ENCODE measurements around the gene TPPP.

TPPP gene

DNA sequence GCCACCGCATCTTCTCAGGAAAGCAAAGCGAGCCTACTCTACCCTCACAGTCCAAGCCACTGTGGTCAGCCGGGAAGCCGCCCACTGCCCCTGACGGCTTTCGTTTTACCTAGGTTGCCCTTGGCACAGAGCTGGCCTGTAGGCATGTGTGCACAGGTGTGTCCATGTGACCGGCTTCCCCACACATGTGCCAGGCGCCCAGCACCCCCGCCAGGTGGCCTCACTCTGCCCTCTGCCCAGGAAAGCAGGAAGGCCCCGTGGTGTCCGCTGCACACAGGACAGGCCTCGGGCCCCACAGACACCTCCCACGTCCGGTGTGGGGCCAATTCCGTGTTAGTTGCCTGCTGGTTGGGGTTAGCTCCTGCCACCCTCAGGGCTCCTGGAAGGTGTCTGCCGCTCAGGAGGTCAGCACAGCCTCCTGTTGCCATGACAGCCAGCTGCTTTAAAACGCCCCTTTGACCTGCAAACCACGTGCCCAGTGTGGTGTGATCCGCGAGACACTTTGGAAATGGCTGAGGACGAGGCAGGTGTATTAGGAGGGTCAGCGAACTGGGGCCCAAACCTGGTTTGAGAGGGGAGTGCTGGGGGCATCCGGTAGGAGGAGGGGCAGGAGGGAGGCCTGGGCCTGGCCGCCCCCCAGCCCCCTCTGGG is 28.7 kb downstream of the TPPP start:
- DNase-seq = no peak

DNA sequence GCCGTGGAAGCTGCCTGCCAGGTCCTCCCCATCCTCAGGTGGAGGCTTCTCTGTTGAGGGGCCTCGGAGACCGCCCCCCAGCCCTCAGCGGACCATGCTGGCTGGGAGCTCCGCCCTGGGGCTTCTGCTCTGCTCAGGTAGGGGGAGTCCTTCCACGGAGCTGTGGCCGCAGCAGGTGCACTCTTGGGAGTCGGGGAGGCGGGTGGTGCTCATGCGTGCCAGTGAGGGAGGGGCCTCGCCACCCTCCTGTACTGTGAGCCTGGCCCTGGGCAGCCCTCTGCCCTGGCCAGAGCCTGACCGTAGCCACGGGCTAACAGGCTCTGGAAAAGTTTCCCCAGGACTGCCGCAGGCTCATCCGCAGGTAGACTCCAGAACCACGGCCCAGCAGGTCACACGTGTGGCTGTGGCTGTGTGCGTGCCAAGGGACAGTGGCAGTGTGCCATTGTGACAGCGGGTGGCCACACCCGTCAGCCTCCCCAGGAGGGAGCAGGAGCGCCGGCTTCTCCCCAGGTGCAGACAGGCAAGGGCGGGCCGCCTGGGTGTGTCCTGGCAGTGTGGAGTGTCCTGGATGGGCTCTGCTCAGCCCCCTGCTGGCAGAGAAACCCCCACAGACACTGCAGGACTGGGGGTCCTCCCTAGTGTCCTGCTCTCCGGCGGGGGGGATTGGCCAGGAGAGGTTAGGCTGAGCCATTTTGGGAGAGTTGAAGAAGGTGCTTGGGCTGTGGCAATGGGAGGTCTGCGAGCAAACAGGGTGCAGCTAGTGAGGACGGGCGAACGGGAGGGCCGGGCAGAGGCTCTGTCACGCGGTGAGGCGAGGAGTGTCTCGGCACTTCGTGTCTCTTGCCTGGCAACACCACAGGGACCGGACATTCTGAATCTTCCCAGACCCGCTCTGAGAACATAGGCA is 29.5 kb downstream of the TPPP start:
- no peak for DNase-seq

DNA sequence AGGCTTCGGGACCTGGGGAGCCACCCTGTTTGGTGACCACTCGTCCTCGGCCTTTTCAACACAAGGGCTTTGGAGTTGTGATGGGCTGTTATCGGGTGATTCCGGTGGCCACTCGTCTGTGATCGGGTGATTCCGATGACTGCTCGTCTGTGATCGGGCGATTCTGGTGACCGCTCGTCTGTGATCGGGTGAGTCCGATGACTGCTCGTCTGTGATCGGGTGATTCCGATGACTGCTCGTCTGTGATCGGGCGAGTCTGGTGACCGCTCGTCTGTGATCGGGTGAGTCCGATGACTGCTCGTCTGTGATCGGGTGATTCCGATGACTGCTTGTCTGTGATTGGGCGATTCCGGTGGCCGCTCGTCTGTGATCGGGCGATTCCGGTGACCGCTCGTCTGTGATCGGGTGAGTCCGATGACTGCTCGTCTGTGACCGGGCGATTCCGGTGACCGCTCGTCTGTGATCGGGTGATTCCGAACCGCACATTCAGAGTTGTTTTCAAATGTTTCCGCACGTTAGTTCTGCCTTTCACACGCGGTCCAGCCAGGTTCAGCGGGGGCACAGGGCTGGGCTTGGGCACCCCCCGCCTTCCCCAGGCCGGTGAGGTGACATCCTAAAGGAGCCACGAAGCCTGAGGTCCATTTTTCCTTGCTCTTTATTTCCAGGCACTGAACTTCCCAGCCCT is 30.3 kb downstream of the TPPP start:
- no peak for DNase-seq

DNA sequence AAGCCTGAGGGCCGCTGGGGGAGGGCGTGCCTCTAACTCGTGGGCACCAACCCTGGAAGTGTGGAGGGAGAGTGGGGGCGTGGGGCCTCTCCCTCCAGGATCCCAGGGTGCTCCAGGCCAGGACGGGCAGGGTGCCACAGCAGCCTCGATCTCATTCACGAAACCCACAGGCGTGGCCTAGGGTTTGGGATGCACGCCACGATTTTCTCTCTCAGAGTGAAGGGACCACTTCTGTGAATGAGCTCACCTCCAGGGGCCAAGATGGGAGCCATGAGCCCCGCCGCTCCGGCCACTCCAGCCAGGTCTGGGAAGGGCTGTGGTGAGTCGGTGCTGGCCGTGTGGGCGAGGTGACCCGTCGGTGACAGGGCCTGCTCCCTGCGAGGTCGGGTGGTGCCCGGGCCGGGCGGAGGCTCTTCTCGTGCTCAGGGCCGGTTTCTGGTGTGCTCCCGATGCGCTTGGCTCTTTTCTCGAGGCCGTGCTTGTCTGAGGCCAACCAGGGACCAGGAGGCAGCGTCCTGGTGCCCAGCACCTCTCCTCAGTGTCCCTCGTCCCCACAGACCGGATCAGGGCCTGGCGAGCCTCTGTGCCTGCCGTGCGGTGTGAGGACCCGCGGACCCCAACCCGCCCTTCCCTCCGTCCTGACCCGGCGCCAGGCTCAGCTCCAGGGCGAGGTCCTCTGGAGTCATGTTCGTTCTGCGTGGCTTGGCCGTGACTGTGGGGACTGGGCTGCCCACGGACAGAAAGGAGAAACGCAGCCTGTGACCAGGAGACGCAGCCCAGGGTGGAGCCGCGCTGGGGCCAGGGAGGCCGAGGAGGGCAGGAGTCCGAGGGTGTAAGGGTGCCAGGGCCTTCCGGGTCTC is 31.0 kb downstream of the TPPP start:
- DNase-seq = no peak

DNA sequence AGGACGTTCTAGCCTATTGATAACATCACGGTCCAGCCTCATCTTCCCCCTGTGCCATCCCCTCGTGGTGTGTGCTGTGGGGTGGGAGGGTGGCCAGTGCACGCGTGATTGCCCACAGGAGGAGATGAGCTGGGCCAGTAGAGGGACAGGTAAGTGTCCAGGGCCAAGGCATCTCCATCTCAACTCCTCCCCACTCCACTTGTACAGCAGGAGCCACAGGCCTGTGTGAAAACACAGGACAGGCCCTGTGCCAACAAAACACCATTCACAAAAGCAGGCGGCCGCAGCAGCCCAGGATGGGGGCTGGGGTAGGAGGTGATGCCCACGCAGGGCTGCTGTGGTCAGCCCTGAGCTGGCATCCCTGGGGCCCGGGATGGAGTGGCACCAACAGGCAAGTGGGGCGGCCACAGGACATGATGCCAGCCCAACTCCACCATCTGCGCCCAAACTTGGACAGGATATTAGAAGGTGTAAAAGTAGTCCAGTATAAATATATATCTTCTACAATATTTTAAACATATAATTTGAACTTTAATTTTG is 32.6 kb downstream of the TPPP start:
- no peak for DNase-seq

DNA sequence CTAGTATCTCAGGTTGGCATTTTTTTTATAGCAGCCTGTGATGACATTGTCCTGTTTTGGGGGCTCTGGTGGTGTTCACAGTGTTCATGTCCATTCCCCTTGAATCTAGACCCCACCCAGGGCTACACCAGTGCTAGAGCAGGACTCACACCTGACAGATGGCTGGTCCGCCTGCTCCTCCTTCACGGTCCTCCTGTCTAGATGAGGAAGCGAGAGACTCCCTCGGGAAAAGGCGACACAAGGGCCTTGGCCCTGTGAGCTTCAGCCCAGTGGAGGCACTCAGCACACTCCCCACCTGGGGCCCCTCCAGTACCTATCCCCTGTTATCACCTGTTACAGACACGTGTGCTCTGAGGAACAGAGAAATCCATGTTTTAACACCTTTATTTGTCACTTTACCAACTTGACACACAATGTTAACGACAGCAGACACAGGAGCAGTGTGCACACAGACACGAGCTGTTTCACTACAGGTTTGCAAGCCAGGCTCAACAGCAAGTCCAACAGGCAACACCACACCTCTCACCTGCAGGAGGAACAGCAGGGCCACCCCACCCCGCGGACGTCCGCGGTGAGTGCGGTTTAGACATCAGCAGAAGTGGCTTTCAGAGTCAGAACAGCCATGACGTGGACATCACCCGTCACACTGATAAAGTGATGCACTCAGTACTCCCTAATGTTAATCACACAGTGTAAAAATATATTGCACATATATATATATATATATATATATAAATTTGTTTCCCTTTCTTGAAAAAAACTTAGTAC is 33.5 kb downstream of the TPPP start:
- no peak for DNase-seq

DNA sequence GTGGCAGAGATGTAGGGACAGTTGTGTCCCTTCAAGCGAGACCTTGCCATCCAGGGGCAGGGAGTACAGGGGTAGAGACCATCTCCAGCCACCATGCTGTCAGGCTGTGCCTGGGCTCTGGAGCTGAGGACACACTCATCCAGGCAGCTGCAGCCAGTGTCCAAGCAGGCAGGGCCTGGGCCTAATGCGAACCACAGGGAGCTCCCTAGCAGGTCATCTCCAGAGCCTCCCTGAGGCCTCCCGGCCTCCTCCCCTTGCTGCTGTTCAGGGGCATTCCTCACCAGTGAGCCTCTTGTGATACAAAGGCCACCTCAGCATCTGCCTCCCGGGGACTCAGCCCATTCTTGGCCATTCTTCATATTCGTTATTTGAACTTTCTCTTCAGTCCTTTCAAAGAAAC is 35.0 kb downstream of the TPPP start:
- no peak for DNase-seq

DNA sequence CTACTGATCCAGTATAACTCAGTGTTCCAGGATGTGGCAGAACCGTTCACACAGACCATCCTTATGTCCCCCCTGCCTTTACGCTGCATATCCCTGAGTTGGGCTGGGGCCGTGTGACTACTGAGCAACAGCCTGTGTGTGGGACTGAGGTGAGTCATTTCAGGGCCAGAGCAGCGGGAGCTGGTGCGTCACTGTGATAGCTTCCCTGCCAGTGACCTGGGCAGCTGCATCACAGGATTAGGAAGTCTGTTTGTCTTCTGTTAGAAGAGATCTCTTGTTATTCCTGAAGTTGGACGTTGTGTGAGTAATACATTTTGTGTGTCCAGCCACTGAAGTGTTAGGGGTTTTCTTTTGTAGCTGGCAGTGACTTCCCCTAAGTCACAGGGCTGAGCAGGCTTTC is 35.6 kb downstream of the TPPP start:
- DNase-seq = no peak

DNA sequence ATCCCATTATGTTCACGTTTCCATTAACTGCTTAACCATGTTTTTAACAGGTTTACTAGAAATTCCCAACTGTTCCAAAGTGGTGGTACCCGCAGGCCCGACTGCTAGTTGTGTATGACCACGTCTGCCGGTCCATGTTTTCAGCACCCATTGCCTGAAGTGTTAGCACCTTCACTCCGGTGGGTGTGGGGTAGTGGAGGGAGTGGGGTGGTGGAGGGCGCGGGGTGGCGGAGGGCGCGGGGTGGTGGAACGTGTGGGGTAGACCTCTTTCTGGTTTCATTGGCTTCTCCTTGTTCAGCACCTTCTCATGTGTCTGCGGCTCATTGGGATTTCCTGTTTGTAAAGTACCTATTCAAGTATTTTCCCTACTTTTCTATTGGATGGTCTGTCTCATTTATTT is 37.7 kb downstream of the TPPP start:
- no peak for DNase-seq

DNA sequence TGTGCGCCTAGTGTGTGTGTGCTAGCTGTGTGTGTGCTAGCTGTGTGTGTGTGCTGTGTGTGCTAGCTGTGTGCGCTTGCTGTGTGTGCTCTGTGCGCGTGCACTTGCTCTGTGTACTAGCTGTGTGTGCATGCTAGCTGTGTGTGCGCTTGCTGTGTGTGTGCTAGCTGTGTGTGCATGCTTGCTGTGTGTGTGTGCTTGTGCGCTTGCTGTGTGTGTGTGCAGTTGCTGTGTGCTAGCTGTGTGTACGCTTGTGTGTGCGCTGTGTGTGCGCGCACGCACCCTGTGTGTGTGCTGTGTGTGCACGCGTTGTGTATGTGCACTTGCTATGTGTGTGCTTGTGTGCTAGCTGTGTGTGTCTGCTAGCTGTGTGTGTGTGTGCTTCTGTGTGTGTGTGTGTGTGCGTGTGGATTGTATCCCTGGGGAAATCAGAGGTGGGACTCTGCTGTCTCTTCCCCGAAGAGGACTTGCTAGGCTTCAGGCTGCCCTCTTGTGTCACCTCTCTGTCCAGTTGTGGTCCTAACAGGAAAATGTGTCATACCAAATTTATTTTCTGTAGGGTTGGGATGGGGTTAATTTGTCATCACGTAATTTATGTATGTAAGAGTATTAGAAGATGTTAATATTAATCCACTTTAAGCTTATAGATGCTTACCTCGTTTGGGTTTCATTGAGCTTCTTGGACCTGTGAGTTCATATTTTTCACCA is 38.9 kb downstream of the TPPP start:
- no peak for DNase-seq

DNA sequence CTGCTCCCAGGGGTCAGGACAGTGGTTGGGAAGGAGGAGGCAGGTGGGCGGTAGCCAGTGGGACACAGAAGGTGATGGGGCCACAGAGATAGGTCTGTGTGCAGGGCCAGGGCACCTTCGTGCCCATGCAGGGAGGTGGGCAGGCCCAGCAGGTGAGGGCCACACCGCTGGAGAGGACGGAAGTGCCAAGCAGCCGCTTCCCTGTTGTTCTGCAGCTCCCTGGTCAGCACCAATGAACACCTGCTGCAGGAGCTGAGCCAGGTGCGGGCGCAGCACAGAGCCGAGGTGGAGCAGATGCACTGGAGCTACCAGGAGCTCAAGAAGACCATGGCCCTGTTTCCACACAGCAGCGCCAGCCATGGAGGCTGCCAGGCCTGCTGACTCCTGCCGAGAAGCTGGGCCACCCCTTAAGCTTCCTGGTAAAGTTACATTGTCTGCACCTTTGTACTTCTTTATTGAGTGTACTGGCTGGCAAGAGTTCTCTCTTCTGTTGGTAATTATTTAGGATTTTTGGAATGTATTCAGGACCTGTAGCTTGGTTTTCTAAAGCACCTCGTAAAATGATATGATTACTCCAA is 40.3 kb downstream of the TPPP start:
- DNase-seq = no peak

DNA sequence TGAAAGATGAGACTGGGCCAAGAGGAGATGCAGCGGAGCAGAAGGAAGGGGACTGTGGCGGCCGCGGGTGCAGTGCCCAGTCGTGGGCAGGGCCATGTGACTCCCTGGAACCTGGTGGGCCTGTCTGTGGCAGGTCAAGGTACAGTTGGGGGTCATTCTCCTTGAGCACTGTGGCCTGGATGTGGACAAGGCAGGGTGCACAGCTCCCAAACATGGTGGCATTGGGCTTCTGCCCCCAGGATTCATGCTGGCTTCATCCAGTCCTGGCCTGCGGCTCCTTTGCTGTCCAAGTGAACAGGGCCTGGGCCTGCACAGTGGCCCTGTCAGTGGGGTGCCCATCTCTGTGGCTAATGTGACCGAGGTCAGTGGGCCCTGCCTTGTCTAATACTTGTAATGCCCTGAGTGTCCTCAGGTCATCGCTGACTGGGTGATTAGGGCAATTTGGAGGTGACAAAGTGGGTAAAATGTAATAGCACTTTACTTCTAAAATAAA is 41.1 kb downstream of the TPPP start:
- no peak for DNase-seq

DNA sequence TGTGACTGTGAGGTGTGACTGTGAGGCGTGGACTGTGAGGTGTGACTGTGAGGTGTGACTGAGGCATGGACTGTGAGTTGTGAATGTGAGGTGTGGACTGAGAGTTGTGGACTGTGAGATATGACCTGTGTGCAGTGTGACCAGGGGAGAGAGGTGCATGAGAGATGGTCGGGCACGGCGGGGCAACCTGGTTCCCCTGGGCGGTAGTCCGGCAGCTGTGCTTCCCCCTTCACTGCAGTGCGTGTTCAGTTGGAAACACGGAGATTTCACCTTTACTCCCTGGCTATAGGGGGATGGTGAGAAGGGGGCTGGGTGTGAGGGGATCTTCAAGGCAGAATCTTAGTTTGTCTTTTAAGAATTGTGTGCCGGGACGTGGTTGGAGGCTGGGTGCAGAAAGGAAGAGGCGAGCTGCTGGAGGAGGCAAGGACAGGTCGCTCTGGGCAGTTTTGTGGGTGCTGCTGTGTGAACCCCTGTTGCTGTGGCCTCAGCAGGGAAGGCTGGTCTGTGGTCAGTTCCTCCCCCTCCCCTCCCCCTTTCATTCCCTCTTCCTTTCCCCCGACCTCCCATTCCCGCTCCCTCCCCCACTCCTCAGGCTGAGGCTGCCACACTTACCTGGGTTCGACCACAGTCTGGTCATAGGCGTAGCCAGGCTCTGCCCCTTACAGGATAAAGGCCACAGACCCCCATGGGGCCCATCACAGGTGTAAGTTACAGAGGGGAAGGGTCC is 41.7 kb downstream of the TPPP start:
- DNase-seq = no peak

DNA sequence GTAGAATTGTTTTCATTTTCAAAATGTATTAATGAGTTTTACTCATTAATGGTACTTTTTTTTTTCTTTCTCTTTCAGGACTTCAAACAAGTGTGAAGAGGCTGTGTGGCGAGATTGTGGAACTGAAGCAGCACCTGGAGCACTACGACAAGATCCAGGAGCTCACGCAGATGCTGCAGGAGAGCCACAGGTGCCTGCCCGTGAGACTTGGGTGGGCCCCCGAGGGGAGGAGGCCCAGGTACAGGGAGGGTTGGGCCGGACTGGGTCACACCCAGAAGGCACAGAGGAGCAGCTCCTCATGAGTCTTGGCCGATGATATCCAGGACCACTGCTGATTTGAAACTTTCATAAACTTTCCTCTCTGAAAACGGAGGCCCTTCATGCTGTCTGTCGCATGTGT is 45.4 kb downstream of the TPPP start:
- no peak for DNase-seq

DNA sequence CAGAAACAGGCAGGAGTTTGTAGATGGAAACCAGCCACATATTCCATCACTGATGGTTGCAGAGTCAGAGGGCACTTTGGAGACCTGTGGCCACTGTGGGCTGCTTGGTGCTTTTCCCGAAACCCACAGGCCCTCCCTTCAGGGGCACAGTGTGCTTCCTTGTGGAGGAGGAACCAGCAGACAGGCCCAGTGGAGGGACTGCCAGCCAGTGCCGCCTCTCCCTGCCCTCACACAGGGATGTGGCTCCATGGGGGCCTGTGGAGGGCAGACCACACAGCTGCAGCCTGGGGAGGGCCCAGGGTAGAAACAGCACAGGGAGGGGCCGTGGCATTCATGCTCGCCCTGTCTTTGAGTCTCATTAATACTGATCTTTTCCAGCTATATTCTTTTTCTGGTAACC is 45.8 kb downstream of the TPPP start:
- DNase-seq = no peak

DNA sequence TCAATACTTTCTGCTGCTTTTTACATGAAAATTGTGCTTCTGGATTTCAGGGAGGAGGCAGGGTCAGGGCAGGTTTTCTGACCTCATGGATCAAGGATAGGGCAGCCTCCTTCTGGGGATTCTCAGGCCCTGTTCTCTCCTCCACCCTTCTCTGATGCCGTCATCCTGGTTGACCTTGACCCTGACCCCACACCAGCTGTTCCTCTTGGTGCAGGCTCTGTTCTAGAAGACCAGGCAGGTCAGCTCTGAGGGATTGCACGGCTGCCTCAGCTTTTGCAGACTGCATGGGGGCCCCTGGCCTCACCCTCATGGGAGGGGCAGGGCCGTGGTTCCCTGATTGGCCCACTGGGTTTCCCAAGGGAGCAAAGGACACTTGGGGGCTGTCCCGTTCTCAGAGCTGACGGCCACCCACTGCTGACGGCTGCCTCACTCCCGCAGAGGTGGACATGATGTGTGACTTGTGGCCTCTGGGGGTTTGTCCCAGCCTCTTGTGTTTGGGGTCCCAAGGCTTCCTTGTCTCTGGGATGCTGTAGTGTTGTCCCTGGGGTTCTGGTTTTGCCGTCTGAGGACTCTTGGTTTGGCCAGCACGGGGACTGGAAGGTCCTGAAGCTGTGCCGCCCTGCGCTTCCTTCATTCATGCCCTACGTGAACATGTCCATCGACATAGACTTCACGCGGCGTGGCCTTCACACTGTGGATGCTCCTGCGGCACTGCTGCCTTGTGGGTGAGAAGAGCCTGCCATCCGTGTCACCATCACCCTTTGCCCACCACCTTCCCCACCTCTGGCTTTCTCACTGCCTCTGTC is 46.6 kb downstream of the TPPP start:
- no peak for DNase-seq

DNA sequence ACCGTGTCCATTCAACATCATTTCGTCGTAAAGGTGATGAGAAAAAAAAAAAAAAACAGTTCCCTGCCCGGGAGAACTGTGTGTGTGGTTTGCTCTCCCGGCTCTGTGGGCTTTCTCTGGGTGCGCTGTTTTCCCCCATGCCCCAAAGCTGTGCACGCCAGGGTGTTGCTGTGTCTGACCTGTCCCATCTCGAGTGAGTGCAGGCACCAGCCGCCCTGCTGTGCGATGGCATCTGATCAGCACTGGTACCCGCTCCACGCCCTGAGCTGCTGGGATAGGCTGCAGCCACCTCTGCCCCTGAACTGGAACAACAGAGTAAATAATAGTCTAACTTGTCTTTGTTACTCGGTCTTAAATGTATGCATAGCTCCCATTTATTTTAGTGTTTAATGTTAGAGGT is 47.7 kb downstream of the TPPP start:
- DNase-seq = no peak

DNA sequence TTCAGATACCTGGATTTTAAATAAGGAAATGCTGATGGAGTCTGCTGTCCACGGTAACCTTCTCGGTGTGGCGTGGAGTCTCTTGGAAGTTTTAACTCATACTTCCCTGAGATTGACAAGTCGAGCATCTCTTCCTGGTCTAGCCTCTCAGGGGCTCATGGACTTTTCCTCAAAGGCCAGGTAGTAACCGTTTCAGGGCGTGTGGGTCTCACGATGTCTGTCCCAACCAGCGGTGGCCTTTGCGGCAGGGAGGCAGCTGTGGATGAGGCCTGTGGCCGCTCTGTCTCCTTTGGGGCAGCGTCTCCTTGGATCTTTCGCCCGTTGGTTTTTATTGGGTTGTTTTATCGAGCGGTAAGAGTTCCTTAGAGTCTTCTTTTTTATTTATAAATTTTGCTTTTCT is 48.2 kb downstream of the TPPP start:
- DNase-seq = no peak

DNA sequence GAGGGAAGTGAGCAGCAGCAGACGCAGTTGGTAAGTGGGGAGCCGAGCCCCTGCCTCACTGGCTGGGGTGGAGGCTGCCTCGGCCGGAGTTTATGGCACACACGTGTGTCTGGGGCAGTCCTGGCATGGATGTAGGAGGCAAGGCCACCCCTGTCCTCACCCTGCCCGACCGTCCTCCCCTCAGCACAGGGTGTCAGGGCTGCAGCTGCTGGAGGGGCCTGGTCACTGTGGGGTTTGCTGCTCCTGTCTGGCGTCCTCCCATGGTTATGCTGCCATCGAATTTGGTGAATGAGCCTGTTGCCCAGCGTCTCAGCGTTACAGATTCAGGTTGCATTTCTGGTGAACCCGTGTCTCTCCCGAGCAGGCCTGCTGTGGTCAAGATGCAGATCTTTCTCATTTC is 48.6 kb downstream of the TPPP start:
- DNase-seq = no peak

Data from activated effector memory CD4-positive, alpha-beta T cell treated with anti-CD3 and anti-CD28 coated beads, Interleukin-2, amount 50 U/mL, for 16 hours (primary cell).